Measurements from ENCODE around the gene SAP30L.

SAP30L gene, protein sequence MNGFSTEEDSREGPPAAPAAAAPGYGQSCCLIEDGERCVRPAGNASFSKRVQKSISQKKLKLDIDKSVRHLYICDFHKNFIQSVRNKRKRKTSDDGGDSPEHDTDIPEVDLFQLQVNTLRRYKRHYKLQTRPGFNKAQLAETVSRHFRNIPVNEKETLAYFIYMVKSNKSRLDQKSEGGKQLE

DNA sequence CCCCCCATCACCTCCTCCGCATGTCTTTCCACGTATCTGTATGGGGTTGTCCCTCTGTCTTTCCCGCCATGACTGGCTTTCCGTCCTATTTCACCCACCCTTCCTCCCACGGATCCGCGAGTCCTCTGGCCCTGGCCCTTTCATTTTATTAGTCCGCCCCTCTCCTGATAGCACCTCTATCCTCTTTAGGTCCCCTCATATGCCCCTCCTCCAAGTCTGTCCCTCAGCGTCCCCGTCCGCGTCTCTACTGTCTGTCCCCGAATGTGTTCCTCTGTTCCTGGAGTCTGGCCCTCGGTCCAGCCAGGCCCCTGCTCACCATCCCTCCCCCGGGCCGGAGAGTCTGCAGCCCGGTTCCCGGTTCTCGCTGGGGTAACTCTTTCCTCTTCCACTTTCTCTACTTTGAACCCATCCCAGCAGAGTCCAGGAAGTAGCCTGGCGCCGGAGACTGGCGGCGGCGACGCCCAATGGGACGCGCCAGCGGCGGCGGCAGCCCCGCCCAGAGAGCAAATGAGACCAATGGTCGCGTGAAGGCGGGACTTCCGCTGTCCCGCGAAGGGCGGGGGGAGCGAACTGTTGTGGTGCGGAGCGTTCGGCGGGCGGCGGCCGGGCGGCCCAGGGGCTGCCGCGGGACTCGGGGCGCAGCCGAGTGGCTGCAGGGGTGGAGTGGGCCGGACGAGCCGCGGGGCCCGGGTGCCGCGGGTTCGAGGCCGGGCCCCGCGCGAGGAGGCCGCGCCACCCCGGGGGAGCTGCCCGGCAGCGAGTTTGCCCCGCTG is at the start of gene SAP30L:
TSS of gene SAP30L (plus strand) at position 576 of the 773 bp plus-strand sequence. CDS start 608 bp downstream, outside the sequence.
- peak; percentile 96 for DNase-seq (ENCODE audit: low spot score)

DNA sequence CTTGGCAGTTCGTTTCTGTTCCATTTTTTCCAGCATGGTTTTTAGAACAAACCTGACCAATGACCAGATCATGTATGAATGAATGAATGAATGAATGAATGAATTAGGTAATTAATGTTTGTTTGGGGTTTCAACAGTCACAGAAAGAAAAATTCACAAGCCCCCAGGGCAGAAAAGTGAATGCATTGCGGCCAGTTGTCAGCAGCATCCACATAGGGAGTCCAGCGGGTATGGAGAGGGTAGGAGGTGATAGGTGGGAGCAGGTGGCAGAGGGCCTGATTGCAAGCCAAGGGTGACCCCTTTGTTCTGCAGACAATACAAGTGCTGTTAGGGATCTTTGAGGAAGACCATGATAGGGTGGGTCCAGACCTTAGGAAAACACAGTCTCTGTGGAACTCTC is 49.7 kb upstream of the SAP30L start:
- DNase-seq (ENCODE audit: low spot score) = no peak

DNA sequence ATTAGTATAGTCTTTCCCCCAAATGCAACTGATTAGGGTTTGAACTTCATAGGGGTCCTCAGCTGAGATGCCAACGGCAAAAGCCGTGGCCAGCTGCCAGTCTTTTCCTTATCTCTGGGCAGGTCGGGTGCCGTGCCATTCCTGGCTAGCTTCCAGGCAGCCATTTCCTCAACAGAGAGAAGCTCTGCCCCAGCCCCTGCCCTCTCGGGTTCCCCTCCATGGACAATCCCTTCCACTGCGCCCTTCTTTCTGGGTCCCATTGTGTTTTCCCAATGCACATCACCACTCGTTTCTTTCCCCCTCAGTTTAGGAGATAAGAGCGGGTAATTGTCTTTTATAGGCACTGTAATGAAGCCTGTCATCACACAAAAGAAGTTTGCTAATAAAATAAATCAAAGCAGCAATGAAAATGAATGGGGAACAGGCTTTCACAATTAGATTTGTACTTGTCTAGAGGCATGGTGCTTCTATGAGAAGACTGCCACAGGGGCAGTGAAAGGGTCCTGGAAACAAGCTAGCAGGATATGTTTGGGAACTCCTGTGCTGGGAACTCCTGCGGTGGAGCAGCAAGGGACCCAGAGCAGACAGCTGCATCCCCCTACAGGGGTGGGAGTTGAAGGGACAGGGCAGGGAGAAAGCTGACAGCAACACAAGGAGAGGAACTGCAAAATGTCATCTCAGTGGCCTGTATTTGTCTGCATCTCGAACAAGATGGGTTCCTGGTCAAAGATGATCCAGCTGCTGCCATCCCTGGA is 48.0 kb upstream of the SAP30L start:
- DNase-seq (ENCODE audit: low spot score) = no peak

DNA sequence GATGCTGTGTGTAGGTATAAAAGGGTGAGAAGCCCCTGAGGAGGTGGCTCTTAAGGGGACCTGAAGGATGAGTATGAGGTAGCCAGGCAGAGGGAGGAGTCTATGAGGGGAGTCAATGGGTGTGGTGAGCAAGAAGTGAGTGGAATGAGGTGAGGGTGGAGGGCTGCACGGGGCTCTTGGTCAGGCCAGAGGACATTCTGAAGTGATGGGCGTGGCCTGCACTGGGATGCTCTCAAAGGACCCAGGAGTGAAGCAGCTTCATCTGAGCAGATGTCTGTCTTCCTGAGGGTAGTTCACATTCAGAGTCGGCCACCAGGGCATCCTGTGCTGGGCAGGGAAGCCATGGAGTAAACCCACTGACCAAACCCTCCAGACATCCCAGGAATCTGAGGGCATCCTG is 45.1 kb upstream of the SAP30L start:
- no peak for DNase-seq (ENCODE audit: low spot score)

DNA sequence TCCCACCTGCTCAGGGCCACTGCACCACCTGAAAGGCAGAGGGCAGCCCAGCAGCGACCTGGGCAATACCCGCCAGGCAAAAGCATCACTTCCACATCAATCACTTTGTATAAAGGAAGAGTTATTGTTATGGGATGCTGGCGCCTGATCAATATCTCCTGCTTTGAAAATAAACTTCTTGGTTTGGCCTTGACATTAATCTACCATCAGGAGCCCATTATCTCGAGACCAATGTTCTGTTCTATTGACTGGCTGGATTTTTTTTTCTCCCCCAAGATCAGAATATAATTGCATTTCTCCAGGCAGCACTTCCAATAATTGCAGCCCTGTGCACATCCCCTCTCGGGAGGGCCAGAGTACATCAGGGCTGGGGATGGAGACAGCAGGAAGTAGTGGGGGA is 44.4 kb upstream of the SAP30L start:
- no peak for DNase-seq (ENCODE audit: low spot score)

DNA sequence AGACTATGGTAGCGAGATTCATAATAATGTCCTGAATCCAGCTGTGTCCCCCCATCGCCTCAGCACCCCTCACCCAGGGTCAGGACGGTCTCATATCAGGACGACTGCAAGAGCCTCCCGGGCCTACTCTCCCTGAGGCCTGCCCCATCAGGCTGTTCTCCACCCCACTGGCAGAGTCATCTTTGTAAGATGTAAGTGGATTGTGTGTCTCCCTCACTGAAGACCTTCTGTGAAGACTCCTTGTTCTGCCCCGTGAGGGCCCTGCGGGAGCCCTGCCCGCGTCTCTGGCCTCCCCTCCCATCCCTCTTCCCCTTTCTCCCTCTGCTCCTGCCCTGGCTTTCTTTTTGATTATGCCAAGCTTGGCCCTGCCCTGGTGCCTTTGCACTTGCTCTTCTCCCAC is 43.9 kb upstream of the SAP30L start:
- DNase-seq (ENCODE audit: low spot score) = no peak

DNA sequence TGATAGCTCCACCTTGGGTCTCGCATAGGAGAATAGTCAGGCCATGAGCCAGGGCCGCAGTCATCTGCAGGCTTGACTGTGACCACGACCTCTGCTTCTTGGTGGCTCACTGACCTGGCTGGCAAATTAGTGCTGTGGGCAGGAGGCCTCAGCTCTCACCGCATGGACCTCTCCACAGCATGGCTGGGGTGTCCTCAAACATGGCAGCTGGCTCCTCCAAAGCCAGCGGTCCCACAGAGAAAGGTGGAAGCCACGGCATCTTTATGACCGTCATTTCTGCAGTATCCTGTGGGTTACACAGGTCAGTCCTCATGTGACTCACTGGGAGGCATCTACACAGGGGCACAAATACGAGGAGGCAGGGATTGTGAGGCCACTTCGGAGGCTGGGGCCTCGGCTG is 43.2 kb upstream of the SAP30L start:
- DNase-seq (ENCODE audit: low spot score) = no peak

DNA sequence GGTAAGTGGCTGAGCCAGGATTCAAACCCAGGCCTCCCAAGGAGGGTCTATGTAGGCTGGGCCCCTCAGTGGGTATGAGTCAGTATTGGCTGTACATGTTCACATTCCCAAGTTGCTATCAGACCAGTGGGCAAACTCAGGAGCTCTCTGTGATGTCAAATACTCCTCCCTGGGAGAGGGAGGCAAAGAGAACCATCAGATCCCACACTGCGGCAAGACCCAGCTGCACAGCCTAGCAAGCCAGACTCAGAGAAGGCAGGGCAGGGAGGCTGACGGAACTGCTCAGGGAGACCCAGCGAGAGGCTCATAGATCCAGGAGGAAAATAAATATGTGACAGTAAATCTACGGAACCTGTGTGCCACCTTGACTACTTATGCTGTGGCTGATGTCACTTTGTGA is 42.6 kb upstream of the SAP30L start:
- DNase-seq (ENCODE audit: low spot score) = no peak

DNA sequence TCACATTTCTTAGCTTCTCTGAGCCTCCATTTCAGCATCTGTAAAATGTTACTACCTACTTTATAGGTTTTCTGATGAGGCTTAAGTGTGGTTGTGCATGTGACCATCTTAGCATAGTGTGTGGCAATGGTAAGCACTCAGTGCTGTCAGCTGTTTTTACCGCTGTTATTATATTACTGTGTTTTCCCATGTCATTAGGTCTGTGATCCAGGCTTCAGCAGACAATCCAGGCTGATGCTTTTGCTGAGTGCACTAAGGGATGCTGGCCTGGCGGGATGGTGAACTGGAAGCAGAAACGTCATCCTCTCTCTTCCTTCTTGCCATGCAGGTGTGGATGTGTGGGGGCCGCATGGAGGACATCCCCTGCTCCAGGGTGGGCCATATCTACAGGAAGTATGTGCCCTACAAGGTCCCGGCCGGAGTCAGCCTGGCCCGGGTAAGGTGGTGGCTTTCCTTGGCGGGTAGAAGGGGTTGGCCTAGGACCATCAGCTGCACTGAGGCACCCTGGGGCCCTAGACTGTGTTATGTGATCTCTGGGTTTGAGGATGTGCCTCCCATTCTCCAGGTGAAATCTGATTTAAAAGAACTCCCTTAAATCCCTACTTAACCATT is 41.9 kb upstream of the SAP30L start:
- no peak for DNase-seq (ENCODE audit: low spot score)

DNA sequence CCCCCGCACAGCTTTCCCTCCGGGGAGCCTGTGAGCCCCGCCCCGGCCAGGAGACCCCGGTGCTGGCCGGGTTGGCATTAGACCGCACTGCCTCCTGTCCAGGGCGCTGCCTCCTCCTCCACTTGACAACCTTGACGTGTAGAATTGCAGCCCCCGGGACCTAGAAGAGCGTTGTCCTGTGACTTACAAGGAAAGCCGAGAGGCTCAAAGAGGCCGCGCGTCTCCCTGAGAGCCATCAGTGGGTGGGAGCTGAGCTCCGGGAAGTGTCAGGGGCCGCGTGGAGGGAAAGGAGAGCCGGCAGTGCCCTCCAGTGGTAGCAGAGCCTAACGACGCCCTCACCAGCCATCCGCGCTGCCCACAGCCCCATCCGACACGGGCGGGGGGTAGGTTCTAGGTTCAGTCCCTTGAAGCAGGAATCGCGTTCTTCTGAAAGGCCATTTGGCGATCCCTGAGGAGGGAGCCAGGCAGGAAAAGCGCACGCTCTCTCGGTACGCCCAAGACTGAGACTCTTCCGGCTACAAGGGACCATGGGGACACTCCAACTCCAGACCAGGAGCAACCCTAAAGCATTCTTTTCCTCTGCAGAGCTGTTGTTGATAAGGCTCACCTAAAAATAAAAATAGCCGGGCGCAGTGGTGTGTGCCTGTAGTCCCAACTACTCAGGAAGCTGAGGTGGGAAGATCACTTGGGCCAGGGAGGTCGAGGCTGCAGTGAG is 40.6 kb upstream of the SAP30L start:
- peak; percentile 73 for DNase-seq (ENCODE audit: low spot score)

DNA sequence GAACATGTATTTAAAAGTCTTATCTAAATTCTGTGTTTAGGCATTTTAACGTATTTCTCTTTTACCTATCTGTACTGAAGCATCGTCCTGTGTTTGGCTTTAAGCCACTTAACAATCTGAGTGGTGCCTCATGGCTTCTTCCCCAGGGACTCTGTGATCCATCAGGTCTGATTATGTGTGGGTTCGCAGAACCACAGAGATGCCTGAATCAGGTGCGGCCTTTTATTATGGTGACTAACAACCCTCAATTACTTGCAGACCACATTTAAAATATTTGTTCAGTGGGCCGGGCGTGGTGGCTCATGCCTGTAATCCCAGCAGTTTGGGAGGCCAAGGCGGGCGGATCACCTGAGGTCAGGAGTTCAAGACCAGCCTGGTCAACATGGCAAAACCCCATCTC is 39.6 kb upstream of the SAP30L start:
- DNase-seq (ENCODE audit: low spot score) = no peak

DNA sequence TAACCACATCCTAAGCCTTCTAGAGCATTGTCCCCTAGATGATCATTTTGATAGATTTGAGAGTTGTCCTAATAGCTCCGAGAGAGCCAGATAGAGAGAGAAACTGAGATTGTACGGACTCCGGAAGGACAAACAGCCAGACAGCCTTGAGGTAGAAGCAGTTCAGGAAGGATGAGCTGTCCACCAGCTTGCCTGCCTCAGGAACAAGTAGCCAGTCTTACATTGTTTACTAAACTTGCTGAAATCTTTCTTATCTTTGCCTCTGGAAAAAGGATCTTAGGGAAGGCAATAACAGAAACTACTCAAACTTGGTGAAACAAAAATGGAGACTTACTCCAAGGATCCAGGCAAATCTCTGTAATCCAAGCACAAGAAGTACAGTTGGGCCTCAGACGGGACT is 39.0 kb upstream of the SAP30L start:
- DNase-seq (ENCODE audit: low spot score) = no peak

DNA sequence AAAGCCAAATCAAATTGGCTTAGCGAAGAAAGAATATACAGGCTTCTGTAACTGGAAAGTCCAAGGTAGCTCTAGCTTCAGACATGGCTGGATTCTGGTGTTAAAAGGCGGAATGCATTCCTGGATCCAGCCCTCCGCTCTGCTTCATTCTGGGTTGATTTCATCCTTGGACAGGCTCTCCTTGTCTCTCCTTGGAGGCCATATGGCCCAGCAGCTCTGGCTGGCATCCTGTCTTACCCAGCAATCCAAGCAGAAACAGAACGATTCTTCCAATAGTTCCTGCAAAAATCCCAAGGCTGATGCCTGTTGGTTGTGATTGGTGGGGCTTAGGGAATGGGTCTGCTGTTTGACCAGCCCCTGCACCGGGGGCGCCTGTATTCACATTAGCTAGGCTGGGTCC is 37.0 kb upstream of the SAP30L start:
- no peak for DNase-seq (ENCODE audit: low spot score)

DNA sequence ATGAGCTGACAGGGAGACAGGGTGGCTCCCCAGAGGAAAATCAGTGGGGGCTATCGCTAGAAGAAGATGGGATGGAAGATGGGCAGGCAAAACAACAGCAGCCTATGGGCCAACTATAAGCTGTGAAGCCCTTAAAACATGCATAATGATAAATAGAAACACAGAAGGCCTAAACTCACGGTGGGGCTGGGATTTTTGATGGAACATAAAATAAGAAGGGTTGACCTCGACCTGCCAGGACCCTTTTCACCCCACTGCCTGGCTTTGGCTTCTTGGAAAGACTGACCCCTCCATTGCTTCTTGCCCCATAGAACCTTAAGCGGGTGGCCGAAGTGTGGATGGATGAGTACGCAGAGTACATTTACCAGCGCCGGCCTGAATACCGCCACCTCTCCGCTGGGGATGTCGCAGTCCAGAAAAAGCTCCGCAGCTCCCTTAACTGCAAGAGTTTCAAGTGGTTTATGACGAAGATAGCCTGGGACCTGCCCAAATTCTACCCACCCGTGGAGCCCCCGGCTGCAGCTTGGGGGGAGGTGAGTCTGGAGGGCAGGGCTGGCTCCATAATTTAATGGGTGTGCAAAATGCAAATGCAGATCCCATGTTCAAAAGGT is 36.5 kb upstream of the SAP30L start:
- no peak for DNase-seq (ENCODE audit: low spot score)

DNA sequence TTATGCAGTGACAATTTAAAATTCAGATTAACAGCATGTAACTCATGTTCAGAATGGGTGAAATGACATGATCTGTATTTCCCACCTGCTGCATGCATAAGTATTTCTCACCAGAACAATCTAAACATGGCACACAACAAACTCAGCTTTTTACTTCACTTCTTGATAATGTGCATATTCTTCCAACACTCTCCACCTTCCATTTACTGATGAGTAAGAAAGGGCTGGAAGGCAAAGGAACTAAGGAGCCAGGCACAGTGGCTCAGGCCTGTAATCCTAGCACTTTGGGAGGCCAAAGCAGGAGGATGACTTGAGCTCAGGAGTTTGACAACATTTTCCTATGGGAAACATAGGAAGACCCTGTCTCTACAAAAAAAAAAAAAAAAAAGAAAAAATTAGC is 35.8 kb upstream of the SAP30L start:
- no peak for DNase-seq (ENCODE audit: low spot score)

DNA sequence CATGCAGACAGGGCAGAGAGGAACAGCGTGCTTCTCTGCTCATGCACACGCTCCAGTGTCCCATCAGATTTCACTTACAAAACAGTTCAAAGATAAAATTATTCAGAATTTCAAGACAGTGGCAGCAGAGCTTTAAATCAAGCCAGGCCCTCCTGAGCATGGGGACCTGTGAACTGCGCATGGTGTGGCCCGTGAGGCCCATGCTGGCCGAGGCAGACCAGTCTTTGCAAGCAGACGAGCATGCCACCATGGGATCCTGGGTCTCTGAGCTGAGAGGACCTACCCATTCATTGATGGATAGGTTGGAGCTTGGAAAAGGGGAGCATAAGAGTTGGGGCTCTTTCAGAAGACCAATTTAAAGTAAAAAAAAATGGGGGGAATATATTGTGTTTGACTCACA is 35.0 kb upstream of the SAP30L start:
- no peak for DNase-seq (ENCODE audit: low spot score)

DNA sequence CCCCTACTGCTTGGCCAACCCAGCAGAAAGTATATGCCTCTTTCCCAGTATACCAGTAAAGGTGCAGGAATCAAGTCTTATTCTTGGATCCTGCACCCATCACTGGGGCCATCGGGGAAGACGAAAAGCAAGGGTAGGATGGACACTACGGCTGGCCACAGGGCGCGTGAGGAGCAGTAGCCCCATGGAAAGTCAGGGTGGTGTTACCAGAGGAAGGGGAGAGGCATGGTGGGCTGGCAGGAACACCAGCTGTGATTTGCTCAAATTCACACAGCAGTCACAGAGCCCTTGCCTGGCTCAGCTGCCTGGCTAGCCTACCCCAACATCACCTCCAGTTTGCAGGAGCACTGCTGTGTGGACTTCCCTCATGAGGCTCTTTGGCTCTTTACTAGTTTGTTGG is 34.5 kb upstream of the SAP30L start:
- no peak for DNase-seq (ENCODE audit: low spot score)

DNA sequence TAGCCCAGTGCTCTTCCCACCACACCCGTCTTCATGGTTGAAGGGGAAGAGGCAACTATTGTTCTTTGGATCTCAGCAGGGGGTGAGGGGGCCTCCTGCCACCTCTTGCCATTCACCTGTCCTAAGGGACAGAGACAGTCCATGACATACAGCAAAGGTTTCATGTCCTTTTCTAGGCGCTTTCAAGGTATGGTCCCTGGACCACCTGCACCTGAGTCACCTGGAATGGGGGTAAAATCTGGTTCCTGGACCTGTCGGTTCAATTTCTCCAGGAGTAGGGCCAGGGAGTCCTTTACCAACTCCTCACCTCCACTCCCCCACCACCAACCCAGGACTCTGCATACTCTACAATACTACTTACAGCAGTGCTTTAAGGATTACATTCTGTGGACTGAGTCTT is 33.5 kb upstream of the SAP30L start:
- DNase-seq (ENCODE audit: low spot score) = no peak

DNA sequence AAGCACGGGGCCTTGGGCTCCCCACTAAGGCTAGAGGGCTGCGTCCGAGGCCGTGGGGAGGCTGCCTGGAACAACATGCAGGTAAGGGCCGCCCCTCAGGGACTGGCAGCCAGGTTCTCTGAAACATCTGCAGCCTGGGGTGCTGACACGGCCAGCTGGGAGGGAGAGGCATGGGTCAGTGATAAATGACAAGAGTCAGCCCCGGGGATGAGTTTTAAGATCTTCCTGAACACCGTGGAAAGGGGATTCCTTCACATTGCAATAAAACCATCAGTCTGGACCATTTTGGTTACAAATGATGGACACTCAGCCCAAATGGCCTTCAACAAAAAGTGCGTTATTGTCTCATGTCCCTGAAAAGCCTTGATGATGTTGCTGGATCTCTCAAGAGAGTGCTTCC is 32.9 kb upstream of the SAP30L start:
- DNase-seq (ENCODE audit: low spot score) = no peak

DNA sequence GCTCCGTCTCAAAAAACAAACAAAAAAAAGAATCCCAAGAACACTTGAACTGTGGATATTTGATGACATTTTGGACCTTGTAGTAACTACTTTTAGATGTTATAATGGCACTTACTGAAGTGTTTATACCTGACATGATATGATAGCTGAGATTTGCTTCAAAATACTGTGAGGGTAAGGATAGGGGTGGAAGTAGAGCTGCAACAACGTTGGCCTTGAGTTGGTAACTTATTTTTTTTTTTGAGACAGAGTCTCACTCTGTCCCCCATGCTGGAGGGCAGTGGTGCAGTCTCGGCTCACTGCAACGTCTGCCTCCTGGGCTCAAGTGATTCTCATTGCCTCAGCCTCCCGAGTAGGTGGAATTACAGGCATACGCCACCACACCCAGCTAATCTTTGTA is 30.7 kb upstream of the SAP30L start:
- no peak for DNase-seq (ENCODE audit: low spot score)

DNA sequence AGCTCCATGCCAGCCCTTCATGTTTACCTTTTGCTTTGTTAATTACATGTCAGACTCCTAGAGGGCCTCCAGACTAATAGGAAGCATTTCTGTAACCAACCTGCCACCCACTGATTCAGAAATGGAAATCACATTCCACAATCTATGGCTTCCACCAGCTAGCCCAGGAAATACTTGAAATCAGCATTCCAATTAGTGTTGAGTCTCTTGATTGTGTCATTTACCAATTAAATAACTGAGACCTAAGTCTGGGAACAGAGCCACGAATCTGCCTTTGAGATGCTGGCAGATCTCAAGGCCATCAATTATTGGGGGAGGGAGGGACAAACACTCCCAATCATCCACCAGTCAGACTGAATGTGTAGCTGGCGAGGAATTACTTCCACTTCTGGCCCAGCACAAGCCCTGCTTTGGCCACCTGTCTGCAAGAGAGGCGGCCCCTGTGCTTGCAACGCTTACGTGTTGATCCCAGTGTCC is 27.4 kb upstream of the SAP30L start:
- no peak for DNase-seq (ENCODE audit: low spot score)

DNA sequence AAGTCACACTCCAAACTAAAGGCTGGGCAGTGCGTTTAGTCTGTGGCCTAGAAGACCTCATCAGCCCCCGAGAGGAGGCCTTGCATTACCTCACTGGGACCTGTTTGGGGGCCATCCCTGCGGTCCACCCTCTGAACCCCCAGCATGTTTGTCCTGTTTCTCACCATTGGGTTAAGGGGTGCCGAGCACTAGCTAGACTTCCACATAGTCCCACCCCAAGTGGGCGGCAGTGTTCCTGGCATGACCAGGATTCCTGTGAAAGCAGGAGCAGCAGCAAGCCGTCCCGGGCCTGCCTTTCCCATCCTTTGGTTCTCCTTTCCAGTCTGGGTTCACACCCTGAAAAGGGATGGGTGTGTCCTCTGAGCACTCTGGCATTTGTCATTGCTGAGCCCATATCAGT is 26.6 kb upstream of the SAP30L start:
- no peak for DNase-seq (ENCODE audit: low spot score)

All from activated CD4-positive, alpha-beta T cell treated with anti-CD3 and anti-CD28 coated beads, Interleukin-2, Interleukin-4, amounts not matched to agents 100 ng/mL and 50 ng/mL, durations not matched to agents 16 hours and 8 hours (primary cell).